TTC549 (cell line): ENCODE results near the gene DDX19B.
"Not testable (repeated sequence)": the region's sequence is repeated elsewhere in the genome, so short reads cannot be mapped to it uniquely, and the experiment has no call there.

ENCODE experiments used
- FAIRE-seq: peaks from 2 replicates; lab custom pipeline; 2012; peaks lifted over from hg19 to GRCh38; lab: Jason Lieb, UNC

Gene DDX19B

DNA sequence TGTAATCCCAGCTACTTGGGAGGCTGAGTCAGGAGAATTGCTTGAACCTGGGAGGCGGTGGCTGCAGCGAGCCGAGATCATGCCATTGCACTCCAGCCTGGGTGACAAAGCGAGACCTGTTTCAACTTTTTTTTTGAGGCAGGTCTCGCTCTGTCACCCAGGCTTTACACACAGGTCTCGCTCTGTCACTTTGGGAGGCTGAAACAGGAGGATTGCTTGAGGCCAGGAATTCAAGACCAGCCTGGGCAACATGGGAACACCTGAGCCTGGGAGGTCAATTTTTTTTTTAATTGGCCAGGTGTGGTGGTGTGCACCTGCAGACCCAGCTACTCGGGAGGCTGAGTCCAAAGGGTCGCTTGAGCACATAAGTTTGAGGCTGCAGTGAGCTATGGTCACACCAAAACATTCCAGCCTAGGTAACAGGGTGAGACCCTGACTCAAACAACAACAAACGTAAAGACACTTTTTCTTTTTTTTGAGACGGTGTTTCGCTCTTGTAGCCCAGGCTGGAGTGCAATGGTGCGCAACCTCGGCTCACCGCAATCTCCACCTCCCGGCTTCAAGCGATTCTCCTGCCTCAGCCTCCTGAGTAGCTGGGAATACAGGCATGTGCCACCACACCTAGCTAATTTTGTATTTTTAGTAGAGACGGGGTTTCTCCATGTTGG, 11.5 kb upstream of the DDX19B start:
- FAIRE-seq: not testable (repeated sequence)

GRCh38 chr16:70289229-70290094, 9.5 kb upstream of the DDX19B start, which contains the start of gene AARS1:
Gene AARS1 (minus strand): TSS chr16:70289506. CDS start chr16:70282763, 6,743 bp downstream.
- FAIRE-seq: no peak

GRCh38 chr16:70290949-70291519, 8.0 kb upstream of the DDX19B start:
- no peak for FAIRE-seq

GRCh38 chr16:70292148-70292547, 6.8 kb upstream of the DDX19B start:
- not testable (repeated sequence) for FAIRE-seq

- no peak for FAIRE-seq
These were observed 4.5 kb upstream of the DDX19B start for GRCh38 chr16:70294385-70295025.

GRCh38 chr16:70295634-70296033, 3.4 kb upstream of the DDX19B start:
- FAIRE-seq: no peak

- no peak for FAIRE-seq
These were observed 2.1 kb downstream of the DDX19B start for GRCh38 chr16:70301121-70301520.

DNA sequence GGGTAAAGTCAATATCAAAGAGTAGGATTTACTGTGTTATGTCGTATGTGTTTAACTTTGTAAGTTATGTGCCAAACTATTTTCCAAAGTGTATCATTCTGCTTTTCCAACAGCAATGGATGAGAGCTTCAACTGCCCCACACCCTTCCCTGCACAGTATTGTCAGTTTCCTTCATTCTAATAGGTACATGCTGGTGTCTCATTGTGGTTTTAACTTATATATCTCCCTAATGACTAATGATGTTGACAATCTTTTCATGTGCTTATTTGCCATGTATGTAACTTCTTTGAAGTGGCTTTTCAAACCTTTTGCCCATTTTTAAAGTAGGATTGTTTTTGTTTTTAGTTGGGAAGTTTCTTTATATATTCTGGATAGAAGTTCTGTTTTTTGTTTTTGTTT, 3.8 kb downstream of the DDX19B start:
- FAIRE-seq: no peak

GRCh38 chr16:70304892-70305448, 6.0 kb downstream of the DDX19B start:
- no peak for FAIRE-seq

GRCh38 chr16:70306880-70307279, 7.9 kb downstream of the DDX19B start:
- no peak for FAIRE-seq

DNA sequence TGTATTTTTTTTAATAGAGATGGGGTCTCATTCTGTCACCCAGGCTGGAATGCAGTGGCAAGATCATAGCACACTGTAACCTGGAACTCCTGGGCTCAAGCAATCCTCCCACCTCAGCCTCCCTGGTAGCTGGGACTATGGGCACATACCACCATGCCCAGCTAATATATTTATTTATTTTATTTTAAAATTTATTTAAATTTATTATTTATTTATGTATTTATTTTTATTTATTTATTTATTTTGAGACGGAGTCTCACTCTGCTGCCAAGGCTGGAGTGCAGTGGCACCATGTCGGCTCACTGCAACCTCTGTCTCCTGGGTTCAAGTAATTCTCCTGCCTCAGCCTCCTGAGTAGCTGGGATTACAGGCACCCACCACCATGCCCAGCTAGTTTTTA, 8.7 kb downstream of the DDX19B start:
- FAIRE-seq: not testable (repeated sequence)

DNA sequence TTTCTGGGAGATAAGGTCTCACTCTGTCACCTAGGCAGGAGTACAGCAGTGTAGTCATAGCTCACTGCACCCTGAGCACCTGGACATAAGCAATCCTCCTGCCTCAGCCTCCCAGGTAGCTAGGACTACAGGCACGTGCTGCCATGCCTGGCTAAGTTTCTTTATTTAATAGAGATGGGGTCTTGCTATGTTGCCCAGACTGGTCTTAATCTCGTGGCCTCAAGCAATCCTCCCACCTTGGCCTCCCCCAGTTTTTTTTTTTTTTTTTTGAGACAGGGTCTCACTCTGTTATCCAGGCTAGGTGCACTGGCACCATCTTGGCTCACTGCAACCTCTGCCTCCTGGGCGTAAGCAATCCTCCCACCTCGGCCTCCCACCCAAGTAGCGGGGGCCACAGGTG, 21.1 kb downstream of the DDX19B start:
- FAIRE-seq: no peak

GRCh38 chr16:70324998-70325747, 26.2 kb downstream of the DDX19B start:
- FAIRE-seq: no peak

- FAIRE-seq: no peak
These were observed 32.1 kb downstream of the DDX19B start for GRCh38 chr16:70331091-70331490.

DNA sequence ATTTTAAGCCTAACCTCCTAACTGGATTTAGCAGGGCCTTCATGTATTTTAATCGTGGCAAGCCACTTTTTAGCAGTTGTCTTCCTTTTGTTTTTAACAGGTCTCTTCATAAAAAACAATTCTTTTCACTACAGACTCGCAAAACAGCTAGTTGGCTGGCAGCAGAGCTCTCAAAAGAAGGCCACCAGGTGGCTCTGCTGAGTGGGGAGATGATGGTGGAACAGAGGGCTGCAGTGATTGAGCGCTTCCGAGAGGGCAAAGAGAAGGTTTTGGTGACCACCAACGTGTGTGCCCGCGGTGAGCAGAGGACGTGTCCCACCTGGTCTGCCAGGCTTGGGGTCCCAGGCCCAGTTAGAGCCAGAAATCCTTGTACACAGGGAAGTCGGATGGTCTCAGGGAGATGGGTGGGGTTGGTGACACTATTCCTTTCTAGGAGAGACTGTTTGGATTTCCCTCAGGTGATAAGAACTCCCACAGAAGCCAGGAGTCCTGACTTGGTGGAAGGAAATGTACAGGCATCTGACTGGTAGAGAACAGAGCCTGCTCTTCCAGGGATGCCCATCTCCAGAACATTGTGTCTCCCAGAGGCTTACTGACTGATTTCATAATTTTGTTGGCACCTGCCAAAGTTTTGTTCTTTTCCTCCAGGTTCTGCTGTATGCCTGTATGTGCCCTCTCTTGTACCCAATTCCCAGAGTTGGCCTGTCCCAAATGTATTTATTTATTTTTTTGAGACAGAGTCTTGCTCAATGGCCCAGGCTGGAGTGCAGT, 32.8 kb downstream of the DDX19B start:
- peak; percentile 38 for FAIRE-seq

GRCh38 chr16:70332728-70333127, 33.7 kb downstream of the DDX19B start:
- not testable (repeated sequence) for FAIRE-seq

DNA sequence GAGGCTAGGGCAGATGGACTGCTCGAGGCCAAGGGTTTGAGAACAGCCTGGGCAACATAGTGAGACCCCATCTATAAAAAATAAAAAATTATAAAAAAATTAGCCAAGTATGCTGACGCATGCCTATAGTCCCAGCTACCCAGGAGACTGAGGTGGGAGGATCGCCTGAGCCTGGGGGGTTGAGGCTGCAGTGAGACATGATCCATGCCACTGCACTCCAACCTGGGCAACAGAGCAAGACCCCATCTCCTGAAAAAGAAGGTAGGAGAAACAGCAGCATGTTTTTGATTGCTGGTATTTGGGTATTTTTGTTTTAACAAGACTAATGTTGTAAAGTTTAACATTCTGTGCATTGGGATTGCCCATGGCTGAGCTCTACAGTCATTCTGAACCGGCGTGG, 38.8 kb downstream of the DDX19B start:
- no peak for FAIRE-seq

- no peak for FAIRE-seq
These were observed 42.6 kb downstream of the DDX19B start for GRCh38 chr16:70341600-70341999.

DNA sequence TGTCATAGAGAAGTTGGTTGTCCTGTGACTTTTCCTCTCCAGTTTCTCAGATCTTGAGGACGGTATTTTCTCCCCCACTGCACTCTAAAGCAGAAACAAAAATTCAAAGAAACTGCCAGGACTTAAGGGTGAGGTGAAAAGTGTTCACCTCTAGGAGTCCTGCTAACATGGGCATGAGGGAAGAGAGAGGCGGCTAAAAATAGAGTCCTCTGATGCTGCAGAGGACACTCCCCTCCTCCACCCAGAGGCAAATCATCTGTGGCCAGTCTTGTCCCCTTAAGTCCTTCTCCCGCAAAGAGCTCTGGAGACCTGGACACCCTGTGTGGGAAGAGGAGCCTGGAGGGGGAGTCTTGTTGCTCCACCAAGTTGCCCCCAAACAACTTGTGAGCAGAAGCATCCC, 43.0 kb downstream of the DDX19B start:
- no peak for FAIRE-seq

- FAIRE-seq: no peak
These were observed 46.9 kb downstream of the DDX19B start for GRCh38 chr16:70345840-70346239.

DNA sequence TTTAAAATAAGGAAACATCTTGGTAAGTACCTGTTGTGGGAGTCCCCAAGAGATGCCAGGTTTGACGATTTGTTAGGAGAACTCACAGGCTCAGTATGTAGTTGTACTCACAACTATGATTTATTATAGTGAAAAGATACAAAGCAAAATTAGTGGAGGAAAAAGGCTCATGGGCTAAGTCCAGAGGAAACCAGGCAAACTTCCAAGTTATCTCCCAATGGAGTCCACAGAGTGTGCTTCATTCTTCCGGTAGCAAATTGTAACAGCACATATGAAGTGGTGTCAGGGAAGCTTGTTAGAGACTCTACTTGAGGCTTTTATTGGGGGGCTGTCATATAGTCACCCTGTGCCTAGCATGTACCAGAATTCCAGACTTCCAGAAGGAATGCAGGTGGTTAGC, 50.0 kb downstream of the DDX19B start:
- no peak for FAIRE-seq
